Smooth muscle cell (in vitro differentiated cells): ENCODE results near the gene TANGO6. TPM values are rescaled to one million over a fixed set of nuclear protein-coding genes. Genes with fewer than 3 reads are reported as not detected.
"Not testable (repeated sequence)": the region's sequence is repeated elsewhere in the genome, so short reads cannot be mapped to it uniquely, and the experiment has no call there.

Experiments used
- DNase-seq: peaks from one replicate; lab custom pipeline; 2025; ENCODE audit not compliant: unreplicated experiment; lab: John Stamatoyannopoulos, UW
- H2AFZ ChIP-seq: fragments of 200-600 bp; sonication (generic); 2 replicates; pipeline ENCODE4 v1.6.0; 2016; ENCODE audit warnings: antibody characterized with exemption, low read depth, mild to moderate bottlenecking
- H3F3A ChIP-seq: fragments of 200-600 bp; sonication (generic); 2 replicates; pipeline ENCODE4 v1.6.0; 2017; ENCODE audit warnings: antibody characterized with exemption, low read depth
- H3K27ac ChIP-seq: fragments of 200-600 bp; sonication (generic); 2 replicates; pipeline ENCODE4 v1.5.1; 2016; ENCODE audit warnings: low read depth, mild to moderate bottlenecking
- H3K27me3 ChIP-seq: fragments of 200-600 bp; sonication (generic); 2 replicates; pipeline ENCODE4 v1.6.1; 2016; ENCODE audit warnings: low read depth, mild to moderate bottlenecking
- H3K36me3 ChIP-seq: fragments of 200-600 bp; sonication (generic); 2 replicates; pipeline ENCODE4 v1.5.1; 2016; ENCODE audit warnings: low read depth
- H3K4me1 ChIP-seq: fragments of 200-600 bp; sonication (generic); 2 replicates; pipeline ENCODE4 v1.5.1; 2016; ENCODE audit warnings: low read depth
- H3K4me2 ChIP-seq: fragments of 200-600 bp; sonication (generic); 2 replicates; pipeline ENCODE4 v1.6.0; 2016; ENCODE audit warnings: mild to moderate bottlenecking
- H3K4me3 ChIP-seq: fragments of 200-600 bp; sonication (generic); 2 replicates; pipeline ENCODE4 v1.5.1; 2016; ENCODE audit warnings: mild to moderate bottlenecking
- H3K79me2 ChIP-seq: fragments of 200-600 bp; sonication (generic); 2 replicates; pipeline ENCODE4 v1.6.0; 2016; ENCODE audit warnings: low read depth, mild to moderate bottlenecking
- H3K9ac ChIP-seq: fragments of 200-600 bp; sonication (generic); 2 replicates; pipeline ENCODE4 v1.6.0; 2016; ENCODE audit warnings: low read depth
- H3K9me3 ChIP-seq: fragments of 200-600 bp; sonication (generic); replicated peaks from 2 replicates; pipeline ENCODE4 v1.5.1; 2016; ENCODE audit warnings: low read depth
- H4K20me1 ChIP-seq: fragments of 200-600 bp; sonication (generic); 2 replicates; pipeline ENCODE4 v1.6.0; 2016; ENCODE audit warnings: low read depth
- WGBS: methylation state at CpG from one replicate; pipeline ENCODE4 v1.1.7; 2016; ENCODE audit warnings: low lambda C conversion rate; 5-methylcytosine and 5-hydroxymethylcytosine counted together
- polyA plus RNA-seq: library from polyadenylated mRNA; unstranded; fragments of >200 nt; fragmentation: Nextera tagmentation; extraction: Ambion mirVana; gene quantifications from 2 replicates; pipeline ENCODE4 v1.2.1, GENCODE V29; 2016
- total RNA-seq: library from RNA; depleted of rRNA; stranded (reverse); fragments of >200 nt; gene quantifications from 2 replicates; pipeline ENCODE4 v1.2.3, GENCODE V29; 2014
- TF ChIP-seq, protein P1 (sequence below): fragments of 200-600 bp; sonication (generic); IDR thresholded peaks from 2 replicates; pipeline ENCODE4 v1.5.1; 2017; ENCODE audit warnings: borderline replicate concordance, mild to moderate bottlenecking, antibody characterized with exemption; ENCODE audit not compliant: insufficient read depth, poor library complexity, severe bottlenecking

The TANGO6 gene
- total and polyA plus RNA-seq, 2 experiments from 2014 or later: 4.5 to 5.2 TPM

GRCh38 chr16:69051517-69051830 is 208.1 kb downstream of the TANGO6 start:
- H3F3A ChIP-seq, H3K27me3 ChIP-seq, H4K20me1 ChIP-seq, H3K36me3 ChIP-seq, H3K27ac ChIP-seq, H3K9ac ChIP-seq, H3K4me2 ChIP-seq, H2AFZ ChIP-seq, H3K4me3 ChIP-seq, H3K9me3 ChIP-seq, H3K4me1 ChIP-seq, DNase-seq, H3K79me2 ChIP-seq: not testable (repeated sequence)
- WGBS: 100% methylated on average over 3 of the region's 3 CpGs
- TF ChIP-seq, protein P1, sequence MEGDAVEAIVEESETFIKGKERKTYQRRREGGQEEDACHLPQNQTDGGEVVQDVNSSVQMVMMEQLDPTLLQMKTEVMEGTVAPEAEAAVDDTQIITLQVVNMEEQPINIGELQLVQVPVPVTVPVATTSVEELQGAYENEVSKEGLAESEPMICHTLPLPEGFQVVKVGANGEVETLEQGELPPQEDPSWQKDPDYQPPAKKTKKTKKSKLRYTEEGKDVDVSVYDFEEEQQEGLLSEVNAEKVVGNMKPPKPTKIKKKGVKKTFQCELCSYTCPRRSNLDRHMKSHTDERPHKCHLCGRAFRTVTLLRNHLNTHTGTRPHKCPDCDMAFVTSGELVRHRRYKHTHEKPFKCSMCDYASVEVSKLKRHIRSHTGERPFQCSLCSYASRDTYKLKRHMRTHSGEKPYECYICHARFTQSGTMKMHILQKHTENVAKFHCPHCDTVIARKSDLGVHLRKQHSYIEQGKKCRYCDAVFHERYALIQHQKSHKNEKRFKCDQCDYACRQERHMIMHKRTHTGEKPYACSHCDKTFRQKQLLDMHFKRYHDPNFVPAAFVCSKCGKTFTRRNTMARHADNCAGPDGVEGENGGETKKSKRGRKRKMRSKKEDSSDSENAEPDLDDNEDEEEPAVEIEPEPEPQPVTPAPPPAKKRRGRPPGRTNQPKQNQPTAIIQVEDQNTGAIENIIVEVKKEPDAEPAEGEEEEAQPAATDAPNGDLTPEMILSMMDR: peak; percentile 3

DNA sequence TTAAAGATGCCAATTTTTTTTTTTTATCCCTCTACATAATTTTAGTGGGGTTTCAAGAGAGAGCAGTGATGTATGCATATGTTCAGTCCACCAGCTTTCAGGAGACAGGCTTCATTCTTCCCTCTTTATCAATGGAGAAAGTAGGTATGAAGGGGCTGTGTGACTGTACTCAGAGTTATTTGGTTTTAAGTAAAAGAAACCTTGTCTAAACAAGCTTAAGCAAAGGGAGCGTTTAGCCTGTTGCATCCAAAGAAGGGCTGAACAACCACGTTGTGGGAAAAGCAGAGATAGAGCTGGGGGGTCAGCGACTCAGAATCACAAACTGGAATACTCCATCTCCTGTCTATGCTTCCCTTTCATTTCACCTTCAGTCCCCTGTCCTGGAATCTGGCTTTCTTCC is 211.7 kb downstream of the TANGO6 start:
- TF ChIP-seq, protein P1: no peak
- no peak for DNase-seq

GRCh38 chr16:69055980-69056379 is 212.6 kb downstream of the TANGO6 start:
- DNase-seq: no peak
- H3K27ac ChIP-seq: no peak overlapping the region
- H3K36me3 ChIP-seq: no peaks in the 10 kb centered on the region
- H3K9ac ChIP-seq: no peak overlapping the region
- no peak overlapping the region for H2AFZ ChIP-seq
- no peaks in the 10 kb centered on the region for H3K4me1 ChIP-seq
- no peaks in the 10 kb centered on the region for H3K79me2 ChIP-seq
- H3K27me3 ChIP-seq: no peaks in the 10 kb centered on the region
- H4K20me1 ChIP-seq: no peaks in the 10 kb centered on the region
- no peaks in the 10 kb centered on the region for H3F3A ChIP-seq
- no peak overlapping the region for H3K4me2 ChIP-seq
- TF ChIP-seq, protein P1: no peak
- 82% methylated on average over 1 of the region's 1 CpG for WGBS
- no peaks in the 10 kb centered on the region for H3K9me3 ChIP-seq
- no peak overlapping the region for H3K4me3 ChIP-seq

More for the DNA sequence above, 211.7 kb downstream of the TANGO6 start:
- H3K4me2 ChIP-seq: no peak overlapping the region
- no peaks in the 10 kb centered on the region for H3K79me2 ChIP-seq
- H3K9ac ChIP-seq: no peak overlapping the region
- H2AFZ ChIP-seq: no peak overlapping the region
- H3F3A ChIP-seq: no peaks in the 10 kb centered on the region
- H3K4me1 ChIP-seq: no peaks in the 10 kb centered on the region
- H3K9me3 ChIP-seq: no peaks in the 10 kb centered on the region
- WGBS: 49% methylated on average over 3 of the region's 3 CpGs
- H3K27me3 ChIP-seq: no peaks in the 10 kb centered on the region
- no peaks in the 10 kb centered on the region for H4K20me1 ChIP-seq
- no peak overlapping the region for H3K4me3 ChIP-seq
- H3K36me3 ChIP-seq: no peaks in the 10 kb centered on the region
- H3K27ac ChIP-seq: no peak overlapping the region

GRCh38 chr16:69056421-69056820 is 213.1 kb downstream of the TANGO6 start:
- TF ChIP-seq, protein P1: no peak
- no peak overlapping the region for H3K4me2 ChIP-seq
- no peak overlapping the region for H3K27ac ChIP-seq
- H2AFZ ChIP-seq: no peak overlapping the region
- no peaks in the 10 kb centered on the region for H3K9me3 ChIP-seq
- no peak overlapping the region for H3K4me3 ChIP-seq
- no peaks in the 10 kb centered on the region for H3K79me2 ChIP-seq
- no peaks in the 10 kb centered on the region for H3K36me3 ChIP-seq
- H3F3A ChIP-seq: no peaks in the 10 kb centered on the region
- 97% methylated on average over 3 of the region's 3 CpGs for WGBS
- H3K4me1 ChIP-seq: no peaks in the 10 kb centered on the region
- no peak overlapping the region for H3K9ac ChIP-seq
- no peaks in the 10 kb centered on the region for H3K27me3 ChIP-seq
- no peak for DNase-seq
- no peaks in the 10 kb centered on the region for H4K20me1 ChIP-seq
